ENCODE results near the gene SGTB. TPM values are rescaled to one million over a fixed set of nuclear protein-coding genes. Genes with fewer than 3 reads are reported as not detected.
A peak's percentile ranks its signal among the peaks of the same experiment; 100 is the strongest.

Gene SGTB
- 9.2 TPM for polyA plus RNA-seq (2013, experiment 1 of 2)
- 9.0 TPM for polyA plus RNA-seq (2013, experiment 2 of 2)

- Histone ChIP-seq H3K27ac (ENCODE audit: low read depth, low read length, severe bottlenecking) (peak within 1 kb of the TSS; percentile 77), H3K4me1 (ENCODE audit: control insufficient read depth, insufficient read depth, low read length, poor library complexity, severe bottlenecking) (peaks cover under 1% of the 10 kb centered on the region), H3K9me3 (ENCODE audit: control insufficient read depth, low read length) (no peaks in the 10 kb centered on the region), H3K36me3 (ENCODE audit: control insufficient read depth, insufficient read depth, low read length) (peaks cover 18% of the 10 kb centered on the region), H3K4me3 (ENCODE audit: extremely low read depth, insufficient read depth, low read length, poor library complexity, severe bottlenecking) (peak within 1 kb of the TSS; percentile 88)
- WGBS, 2 experiments (ENCODE audit: insufficient coverage in 2 of 2) = 0% methylated on average over 51 to 76 of the region's 92 CpGs
Observed at GRCh38 chr5:65721720-65722574, at the start of gene SGTB, which contains the start of gene NLN. TSS of gene SGTB (minus strand) at chr5:65722109. CDS start at chr5:65720807, 1,302 bp downstream. TSS of gene NLN (plus strand) at chr5:65722205. CDS start at chr5:65722374, 169 bp downstream.

- Histone ChIP-seq H3K4me1 (ENCODE audit: control insufficient read depth, insufficient read depth, low read length, poor library complexity, severe bottlenecking) (no peaks in the 10 kb centered on the region), H3K4me3 (ENCODE audit: extremely low read depth, insufficient read depth, low read length, poor library complexity, severe bottlenecking) (no peak overlapping the region), H3K36me3 (ENCODE audit: control insufficient read depth, insufficient read depth, low read length) (peaks cover 36% of the 10 kb centered on the region), H3K27ac (ENCODE audit: low read depth, low read length, severe bottlenecking) (no peak overlapping the region), H3K9me3 (ENCODE audit: control insufficient read depth, low read length) (no peaks in the 10 kb centered on the region)
- WGBS, 2 experiments (ENCODE audit: insufficient coverage in 2 of 2) = 83% methylated on average over 1 of the region's 2 CpGs; no CpG with 5 or more reads in 1 of the 2 experiments
Observed at GRCh38 chr5:65771266-65771665, 49.4 kb upstream of the SGTB start.

- Histone ChIP-seq H3K4me1 (ENCODE audit: control insufficient read depth, insufficient read depth, low read length, poor library complexity, severe bottlenecking) (no peaks in the 10 kb centered on the region), H3K9me3 (ENCODE audit: control insufficient read depth, low read length) (peaks cover 3% of the 10 kb centered on the region), H3K4me3 (ENCODE audit: extremely low read depth, insufficient read depth, low read length, poor library complexity, severe bottlenecking) (no peak overlapping the region), H3K27ac (ENCODE audit: low read depth, low read length, severe bottlenecking) (no peak overlapping the region), H3K36me3 (ENCODE audit: control insufficient read depth, insufficient read depth, low read length) (peaks cover 45% of the 10 kb centered on the region)
- no CpG with 5 or more reads among the region's 1 CpG for WGBS, 2 experiments (ENCODE audit: insufficient coverage in 2 of 2)
Observed at GRCh38 chr5:65769539-65769938, 47.6 kb upstream of the SGTB start.

GRCh38 chr5:65768723-65769346, 46.9 kb upstream of the SGTB start:
- 98 to 100% methylated on average over 2 to 5 of the region's 7 CpGs for WGBS, 2 experiments (ENCODE audit: insufficient coverage in 2 of 2)
- Histone ChIP-seq H3K4me1 (ENCODE audit: control insufficient read depth, insufficient read depth, low read length, poor library complexity, severe bottlenecking) (no peaks in the 10 kb centered on the region), H3K9me3 (ENCODE audit: control insufficient read depth, low read length) (peaks cover 3% of the 10 kb centered on the region), H3K4me3 (ENCODE audit: extremely low read depth, insufficient read depth, low read length, poor library complexity, severe bottlenecking) (no peak overlapping the region), H3K27ac (ENCODE audit: low read depth, low read length, severe bottlenecking) (no peak overlapping the region), H3K36me3 (ENCODE audit: control insufficient read depth, insufficient read depth, low read length) (peaks cover 45% of the 10 kb centered on the region)

- Histone ChIP-seq H3K36me3 (ENCODE audit: control insufficient read depth, insufficient read depth, low read length) (peaks cover 42% of the 10 kb centered on the region), H3K4me3 (ENCODE audit: extremely low read depth, insufficient read depth, low read length, poor library complexity, severe bottlenecking) (no peak overlapping the region), H3K27ac (ENCODE audit: low read depth, low read length, severe bottlenecking) (no peak overlapping the region), H3K9me3 (ENCODE audit: control insufficient read depth, low read length) (peaks cover 3% of the 10 kb centered on the region), H3K4me1 (ENCODE audit: control insufficient read depth, insufficient read depth, low read length, poor library complexity, severe bottlenecking) (no peaks in the 10 kb centered on the region)
- 91 to 100% methylated on average over 1 of the region's 1 CpG for WGBS, 2 experiments (ENCODE audit: insufficient coverage in 2 of 2)
Observed at GRCh38 chr5:65767565-65767964, 45.7 kb upstream of the SGTB start.

GRCh38 chr5:65766781-65767180, 44.9 kb upstream of the SGTB start:
- 93 to 100% methylated on average over 1 to 2 of the region's 2 CpGs for WGBS, 2 experiments (ENCODE audit: insufficient coverage in 2 of 2)
- Histone ChIP-seq H3K4me3 (ENCODE audit: extremely low read depth, insufficient read depth, low read length, poor library complexity, severe bottlenecking) (no peak overlapping the region), H3K9me3 (ENCODE audit: control insufficient read depth, low read length) (peaks cover 3% of the 10 kb centered on the region), H3K4me1 (ENCODE audit: control insufficient read depth, insufficient read depth, low read length, poor library complexity, severe bottlenecking) (no peaks in the 10 kb centered on the region), H3K36me3 (ENCODE audit: control insufficient read depth, insufficient read depth, low read length) (peaks cover 48% of the 10 kb centered on the region), H3K27ac (ENCODE audit: low read depth, low read length, severe bottlenecking) (no peak overlapping the region)

- peaks cover 3% of the 10 kb centered on the region for H3K9me3 ChIP-seq (ENCODE audit: control insufficient read depth, low read length)
- H3K27ac ChIP-seq (ENCODE audit: low read depth, low read length, severe bottlenecking) = no peak overlapping the region
- WGBS, 2 experiments (ENCODE audit: insufficient coverage in 2 of 2) = no CpG with 5 or more reads among the region's 2 CpGs
- H3K4me1 ChIP-seq (ENCODE audit: control insufficient read depth, insufficient read depth, low read length, poor library complexity, severe bottlenecking) = no peaks in the 10 kb centered on the region
- no peak overlapping the region for H3K4me3 ChIP-seq (ENCODE audit: extremely low read depth, insufficient read depth, low read length, poor library complexity, severe bottlenecking)
- H3K36me3 ChIP-seq (ENCODE audit: control insufficient read depth, insufficient read depth, low read length) = peaks cover 48% of the 10 kb centered on the region
Observed at GRCh38 chr5:65766175-65766574, 44.3 kb upstream of the SGTB start.

- WGBS, 2 experiments (ENCODE audit: insufficient coverage in 2 of 2) = 86 to 100% methylated on average over 1 of the region's 1 CpG
- H3K36me3 ChIP-seq (ENCODE audit: control insufficient read depth, insufficient read depth, low read length) = peaks cover 48% of the 10 kb centered on the region
- H3K4me3 ChIP-seq (ENCODE audit: extremely low read depth, insufficient read depth, low read length, poor library complexity, severe bottlenecking) = no peak overlapping the region
- H3K4me1 ChIP-seq (ENCODE audit: control insufficient read depth, insufficient read depth, low read length, poor library complexity, severe bottlenecking) = no peaks in the 10 kb centered on the region
- peaks cover 3% of the 10 kb centered on the region for H3K9me3 ChIP-seq (ENCODE audit: control insufficient read depth, low read length)
- no peak overlapping the region for H3K27ac ChIP-seq (ENCODE audit: low read depth, low read length, severe bottlenecking)
Observed at GRCh38 chr5:65765582-65765981, 43.7 kb upstream of the SGTB start.

- no peaks in the 10 kb centered on the region for H3K4me1 ChIP-seq (ENCODE audit: control insufficient read depth, insufficient read depth, low read length, poor library complexity, severe bottlenecking)
- no peak overlapping the region for H3K4me3 ChIP-seq (ENCODE audit: extremely low read depth, insufficient read depth, low read length, poor library complexity, severe bottlenecking)
- H3K27ac ChIP-seq (ENCODE audit: low read depth, low read length, severe bottlenecking) = no peak overlapping the region
- peaks cover 44% of the 10 kb centered on the region for H3K36me3 ChIP-seq (ENCODE audit: control insufficient read depth, insufficient read depth, low read length)
- no CpG with 5 or more reads among the region's 1 CpG for WGBS, 2 experiments (ENCODE audit: insufficient coverage in 2 of 2)
- peaks cover 3% of the 10 kb centered on the region for H3K9me3 ChIP-seq (ENCODE audit: control insufficient read depth, low read length)
Observed at GRCh38 chr5:65762234-65762633, 40.3 kb upstream of the SGTB start.

- Histone ChIP-seq H3K36me3 (ENCODE audit: control insufficient read depth, insufficient read depth, low read length) (peaks cover 30% of the 10 kb centered on the region), H3K9me3 (ENCODE audit: control insufficient read depth, low read length) (no peaks in the 10 kb centered on the region), H3K27ac (ENCODE audit: low read depth, low read length, severe bottlenecking) (no peak overlapping the region), H3K4me3 (ENCODE audit: extremely low read depth, insufficient read depth, low read length, poor library complexity, severe bottlenecking) (no peak overlapping the region), H3K4me1 (ENCODE audit: control insufficient read depth, insufficient read depth, low read length, poor library complexity, severe bottlenecking) (no peaks in the 10 kb centered on the region)
- WGBS, 2 experiments (ENCODE audit: insufficient coverage in 2 of 2) = 100% methylated on average over 1 to 2 of the region's 2 CpGs
Observed at GRCh38 chr5:65760504-65761275, 38.8 kb upstream of the SGTB start.

Data from mesodermal cell (in vitro differentiated cells).